ENCODE measurements around the gene DIP2B. TPM values are rescaled to one million over a fixed set of nuclear protein-coding genes. Genes with fewer than 3 reads are reported as not detected.
"Not testable (repeated sequence)": the region's sequence is repeated elsewhere in the genome, so short reads cannot be mapped to it uniquely, and the experiment has no call there.

DIP2B gene
- total and polyA plus RNA-seq, 8 donors = 2.7 to 136 (median 8.9) TPM

GRCh38 chr12:50554651-50555050 lies 49.9 kb downstream of the DIP2B start:
- DNase-seq = no peak
- H3K9me3 ChIP-seq = no peaks in the 10 kb centered on the region
- TF ChIP-seq POLR2AphosphoS5 (IDR thresholded peaks at IDR 0.05) = no peak
- TF ChIP-seq, protein P1, sequence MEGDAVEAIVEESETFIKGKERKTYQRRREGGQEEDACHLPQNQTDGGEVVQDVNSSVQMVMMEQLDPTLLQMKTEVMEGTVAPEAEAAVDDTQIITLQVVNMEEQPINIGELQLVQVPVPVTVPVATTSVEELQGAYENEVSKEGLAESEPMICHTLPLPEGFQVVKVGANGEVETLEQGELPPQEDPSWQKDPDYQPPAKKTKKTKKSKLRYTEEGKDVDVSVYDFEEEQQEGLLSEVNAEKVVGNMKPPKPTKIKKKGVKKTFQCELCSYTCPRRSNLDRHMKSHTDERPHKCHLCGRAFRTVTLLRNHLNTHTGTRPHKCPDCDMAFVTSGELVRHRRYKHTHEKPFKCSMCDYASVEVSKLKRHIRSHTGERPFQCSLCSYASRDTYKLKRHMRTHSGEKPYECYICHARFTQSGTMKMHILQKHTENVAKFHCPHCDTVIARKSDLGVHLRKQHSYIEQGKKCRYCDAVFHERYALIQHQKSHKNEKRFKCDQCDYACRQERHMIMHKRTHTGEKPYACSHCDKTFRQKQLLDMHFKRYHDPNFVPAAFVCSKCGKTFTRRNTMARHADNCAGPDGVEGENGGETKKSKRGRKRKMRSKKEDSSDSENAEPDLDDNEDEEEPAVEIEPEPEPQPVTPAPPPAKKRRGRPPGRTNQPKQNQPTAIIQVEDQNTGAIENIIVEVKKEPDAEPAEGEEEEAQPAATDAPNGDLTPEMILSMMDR (IDR thresholded peaks at IDR 0.05) = no peak
- TF ChIP-seq POLR2A (IDR thresholded peaks at IDR 0.05) = no peak
- no peak for TF ChIP-seq EP300 (IDR thresholded peaks at IDR 0.05)
- H3K4me3 ChIP-seq = no peak overlapping the region
- WGBS, 5 donors = 94 to 98% (median 95%) methylated on average over 13 of the region's 13 CpGs
- peaks cover 6 to 45% (median 18%) of the 10 kb centered on the region in 4 donors for H3K4me1 ChIP-seq
- no peaks in the 10 kb centered on the region for H3K36me3 ChIP-seq
- intact Hi-C loops (cut with DNase I; ENCODE audit: low total_unique reads) = no loop called here
- H3K27me3 ChIP-seq = no peaks in the 10 kb centered on the region
- H3K27ac ChIP-seq = no peak overlapping the region

GRCh38 chr12:50555471-50555885 lies 50.7 kb downstream of the DIP2B start:
- 68 to 75% (median 70%) methylated on average over 4 of the region's 4 CpGs for WGBS, 5 donors
- no peak overlapping the region for H3K4me3 ChIP-seq

DNA sequence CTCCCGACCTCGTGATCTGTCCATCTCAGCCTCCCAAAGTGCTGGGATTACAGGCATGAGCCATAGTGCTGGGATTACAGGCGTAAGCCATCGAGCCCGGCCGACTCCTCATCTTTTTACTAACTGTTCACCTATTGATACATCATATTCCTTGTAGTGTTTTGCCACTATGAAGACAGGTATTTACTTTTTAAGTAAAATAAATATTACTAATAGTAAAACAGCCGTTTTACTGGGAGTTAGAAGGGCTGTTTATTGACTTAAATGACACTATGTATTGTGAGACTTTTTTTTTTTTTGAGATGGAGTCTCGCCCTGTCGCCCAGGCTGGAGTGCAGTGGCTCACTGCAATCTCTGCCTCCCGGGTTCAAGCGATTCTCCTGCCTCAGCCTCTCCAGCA lies 51.5 kb downstream of the DIP2B start:
- Histone ChIP-seq H3K4me1 (peaks cover 5 to 39% (median 12%) of the 10 kb centered on the region in 4 donors), H3K27ac (no peak overlapping the region), H3K36me3 (peaks cover 0 to 3% (median 0%) of the 10 kb centered on the region in 4 donors), H3K27me3 (no peaks in the 10 kb centered on the region), H3K4me3 (no peak overlapping the region), H3K9me3 (no peaks in the 10 kb centered on the region)
- TF ChIP-seq, protein P1 (IDR thresholded peaks at IDR 0.05) = no peak
- TF ChIP-seq POLR2AphosphoS5 (IDR thresholded peaks at IDR 0.05) (no peak), EP300 (IDR thresholded peaks at IDR 0.05) (no peak), POLR2A (IDR thresholded peaks at IDR 0.05) (no peak)
- intact Hi-C loops (cut with DNase I; ENCODE audit: low total_unique reads) = no loop called here
- WGBS, 5 donors = 89 to 93% (median 90%) methylated on average over 11 of the region's 11 CpGs
- no peak for DNase-seq

More at GRCh38 chr12:50555471-50555885, 50.7 kb downstream of the DIP2B start:
- intact Hi-C loops (cut with DNase I; ENCODE audit: low total_unique reads) = no loop called here
- TF ChIP-seq POLR2A (IDR thresholded peaks at IDR 0.05) (no peak), EP300 (IDR thresholded peaks at IDR 0.05) (no peak), POLR2AphosphoS5 (IDR thresholded peaks at IDR 0.05) (no peak)
- TF ChIP-seq, protein P1 (IDR thresholded peaks at IDR 0.05) = no peak
- no peaks in the 10 kb centered on the region for H3K9me3 ChIP-seq
- peaks cover 6 to 39% (median 15%) of the 10 kb centered on the region in 4 donors for H3K4me1 ChIP-seq
- H3K27ac ChIP-seq = no peak overlapping the region
- H3K27me3 ChIP-seq = no peaks in the 10 kb centered on the region
- peaks cover 0 to 3% (median 0%) of the 10 kb centered on the region in 4 donors for H3K36me3 ChIP-seq
- DNase-seq = no peak

DNA sequence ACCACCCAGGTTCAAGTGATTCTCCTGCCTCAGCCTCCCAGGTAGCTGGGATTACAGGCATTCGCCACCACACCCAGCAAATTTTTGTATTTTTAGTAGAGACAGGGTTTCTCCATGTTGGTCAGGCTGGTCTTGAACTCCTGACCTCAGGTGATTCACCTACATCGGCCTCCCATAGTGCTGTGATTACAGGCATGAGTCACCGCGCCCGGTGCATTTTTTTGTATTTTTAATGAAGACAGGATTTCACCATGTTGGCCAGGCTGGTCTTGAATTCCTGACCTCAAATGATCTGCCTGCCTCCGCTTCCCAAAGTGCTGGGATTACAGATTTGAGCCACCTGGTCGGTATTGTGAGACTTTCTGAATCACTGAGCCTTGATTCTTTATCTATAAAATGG lies 52.0 kb downstream of the DIP2B start:
- H3K9me3 ChIP-seq; H3K36me3 ChIP-seq; H3K4me3 ChIP-seq; H3K27me3 ChIP-seq; intact Hi-C loops (cut with DNase I; ENCODE audit: low total_unique reads); H3K27ac ChIP-seq; DNase-seq: not testable (repeated sequence)
- 83 to 88% (median 86%) methylated on average over 7 of the region's 7 CpGs for WGBS, 5 donors
- peaks cover 5 to 40% (median 14%) of the 10 kb centered on the region in 4 donors for H3K4me1 ChIP-seq

- Histone ChIP-seq H3K4me3 (no peak overlapping the region), H3K27ac (no peak overlapping the region), H3K36me3 (peaks cover 0 to 3% (median 0%) of the 10 kb centered on the region in 4 donors), H3K9me3 (no peaks in the 10 kb centered on the region), H3K27me3 (no peaks in the 10 kb centered on the region), H3K4me1 (peaks cover 5 to 46% (median 17%) of the 10 kb centered on the region in 4 donors)
- TF ChIP-seq POLR2AphosphoS5 (IDR thresholded peaks at IDR 0.05) (no peak), POLR2A (IDR thresholded peaks at IDR 0.05) (no peak), EP300 (IDR thresholded peaks at IDR 0.05) (no peak)
- TF ChIP-seq, protein P1 (IDR thresholded peaks at IDR 0.05) = no peak
- WGBS, 5 donors = 92 to 100% (median 99%) methylated on average over 2 of the region's 2 CpGs
- DNase-seq = no peak
- intact Hi-C loops (cut with DNase I; ENCODE audit: low total_unique reads) = no loop called here
These were observed 52.6 kb downstream of the DIP2B start for GRCh38 chr12:50557421-50557820.

All from stomach (tissue), 9 donors.